Measurements from ENCODE around the gene KLF9.
"Not testable (repeated sequence)": the region's sequence is repeated elsewhere in the genome, so short reads cannot be mapped to it uniquely, and the experiment has no call there.

KLF9 gene

DNA sequence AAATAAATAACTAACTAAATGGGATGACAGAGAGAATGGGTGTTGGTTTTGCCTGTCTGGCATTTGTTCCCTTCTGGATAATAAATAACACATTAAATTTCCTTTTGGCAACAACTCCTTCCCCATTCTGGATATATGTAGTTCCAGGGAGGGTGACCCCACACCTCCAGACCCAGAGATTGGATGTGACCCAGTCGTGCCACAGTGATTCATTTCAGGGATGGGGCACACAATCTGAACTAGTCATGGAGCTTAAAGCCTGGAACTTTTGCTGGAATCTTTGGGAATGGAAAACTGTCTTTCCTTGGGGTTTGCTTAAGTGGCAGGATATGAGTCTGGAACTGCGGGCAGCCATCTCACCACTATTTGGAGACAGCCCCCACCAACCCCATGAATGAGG, 11.3 kb downstream of the KLF9 start:
- DNase-seq: no peak

DNA sequence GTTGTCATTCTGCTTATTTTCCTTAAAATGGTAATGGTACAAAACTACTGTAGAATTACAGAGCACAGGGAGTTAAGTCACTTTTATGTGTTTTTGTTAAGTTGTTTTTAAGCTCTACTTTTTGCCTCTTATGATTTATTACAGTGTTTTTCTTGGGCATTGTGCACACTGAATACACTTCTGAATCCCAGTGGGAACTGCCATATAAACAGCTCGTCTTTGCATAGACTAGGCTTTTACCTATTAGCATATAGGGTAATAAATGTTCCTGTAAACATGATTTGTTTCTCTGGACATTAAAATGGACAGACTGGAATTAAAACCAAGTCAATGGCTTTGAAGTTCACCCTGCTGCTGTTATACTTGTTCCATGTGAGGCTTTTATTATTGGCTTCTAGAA, 12.2 kb downstream of the KLF9 start:
- DNase-seq: no peak

DNA sequence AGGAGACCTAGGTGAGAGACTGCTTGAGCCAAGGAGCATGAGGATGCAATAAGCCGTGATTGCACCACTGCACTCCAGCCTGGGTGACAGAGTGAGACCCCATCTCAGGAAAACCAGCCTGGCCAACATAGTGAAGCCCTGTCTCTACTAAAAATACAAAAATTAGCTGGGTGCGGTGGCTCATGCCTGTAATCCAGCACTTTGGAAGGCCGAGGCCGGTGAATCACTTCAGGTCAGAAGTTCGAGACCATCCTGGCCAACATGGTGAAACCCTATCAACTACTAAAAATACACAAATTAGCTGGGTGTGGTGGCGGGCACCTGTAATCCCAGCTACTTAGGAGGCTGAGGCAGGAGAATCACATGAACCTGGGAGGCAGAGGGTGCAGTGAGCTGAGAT, 13.2 kb downstream of the KLF9 start:
- not testable (repeated sequence) for DNase-seq

DNA sequence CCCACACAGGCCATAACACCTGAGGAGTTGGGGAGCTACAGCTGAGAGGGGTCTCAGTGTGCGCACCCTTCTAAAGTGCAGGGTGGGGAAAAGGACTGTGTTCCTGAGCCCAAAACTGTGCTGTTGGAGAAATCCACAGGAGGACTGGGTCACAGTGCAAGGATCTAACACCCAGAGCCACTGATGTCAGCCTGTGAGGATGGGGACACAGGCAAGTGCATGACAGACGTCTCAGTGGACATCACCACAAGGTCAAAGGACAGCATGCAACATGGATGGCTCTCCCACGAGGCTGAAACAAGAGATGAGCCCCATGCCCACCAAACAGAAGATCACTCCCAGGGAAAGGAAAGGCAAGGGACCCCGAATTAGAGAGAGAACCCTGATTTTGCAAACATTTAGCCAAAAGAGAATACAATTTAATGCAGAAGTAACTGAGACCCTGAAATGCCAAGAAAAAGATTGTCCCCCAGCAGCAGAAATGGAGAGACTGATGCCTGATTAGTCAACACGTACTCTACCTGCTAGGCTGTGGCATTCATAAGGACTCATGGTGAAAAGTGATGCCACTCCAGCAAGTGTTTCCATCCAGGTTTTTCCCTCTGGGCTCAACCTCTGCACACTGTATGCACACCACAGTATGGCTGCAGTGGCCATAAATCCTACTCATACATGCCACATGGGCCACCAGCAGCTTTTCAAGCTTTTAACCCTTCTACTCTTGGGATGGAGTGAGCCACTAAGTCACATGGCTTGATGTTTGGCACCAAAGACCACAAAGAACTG, 14.2 kb downstream of the KLF9 start:
- no peak for DNase-seq

DNA sequence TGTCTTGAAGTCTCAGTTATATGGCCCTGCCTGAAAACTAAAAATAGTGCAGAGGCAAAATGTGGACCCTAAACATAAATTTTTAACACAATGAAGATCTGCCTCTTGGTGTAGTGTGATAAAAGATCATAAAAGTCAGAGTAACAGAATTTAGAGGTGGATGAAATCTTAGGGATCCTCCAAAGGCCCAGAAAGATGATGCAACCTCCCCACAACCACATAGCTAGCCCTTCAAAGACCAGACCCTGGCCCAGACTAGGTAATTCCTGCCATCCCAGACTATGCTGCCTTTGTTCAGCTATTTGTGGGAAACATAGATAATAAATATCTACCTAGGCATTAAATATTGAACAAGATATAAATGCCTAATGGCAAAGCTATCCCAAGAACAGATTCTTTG, 15.3 kb downstream of the KLF9 start:
- DNase-seq: no peak

DNA sequence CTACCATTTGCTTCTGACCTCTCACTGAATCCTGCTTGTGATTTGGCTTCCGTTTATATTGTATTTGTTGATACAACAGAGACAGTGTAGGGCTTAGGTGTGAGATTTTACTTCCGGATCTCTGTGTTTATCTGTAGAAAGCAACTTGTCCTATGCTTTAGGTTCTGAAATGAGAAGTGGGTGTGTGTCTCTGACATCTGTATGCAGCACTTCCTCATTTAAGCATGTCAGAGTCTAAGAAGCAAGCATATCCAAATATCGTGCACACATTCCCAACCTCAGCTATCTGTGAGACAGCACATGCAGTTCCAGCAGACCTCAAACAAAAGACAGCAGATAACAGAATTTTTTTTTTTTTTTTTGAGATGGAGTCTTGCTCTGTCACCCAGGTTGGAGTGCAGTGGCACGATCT, 16.3 kb downstream of the KLF9 start:
- DNase-seq: no peak

DNA sequence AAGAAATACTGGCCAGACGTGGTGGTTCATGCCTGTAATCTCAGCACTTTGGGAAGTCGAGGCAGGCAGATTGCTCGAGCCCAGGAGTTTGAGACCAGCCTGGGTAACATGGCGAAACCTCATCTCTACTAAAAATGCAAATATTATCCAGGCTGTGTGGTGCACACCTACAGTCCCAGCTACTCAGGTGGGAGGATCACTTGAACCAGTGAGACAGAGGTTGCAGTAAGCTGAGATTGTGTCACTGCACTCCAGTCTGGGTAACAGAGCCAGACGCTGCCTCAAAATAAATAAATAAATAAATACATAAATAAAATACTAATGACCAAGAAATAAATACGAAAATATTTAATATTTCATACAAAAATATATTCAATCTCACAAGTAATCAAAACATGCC, 18.8 kb downstream of the KLF9 start:
- no peak for DNase-seq

DNA sequence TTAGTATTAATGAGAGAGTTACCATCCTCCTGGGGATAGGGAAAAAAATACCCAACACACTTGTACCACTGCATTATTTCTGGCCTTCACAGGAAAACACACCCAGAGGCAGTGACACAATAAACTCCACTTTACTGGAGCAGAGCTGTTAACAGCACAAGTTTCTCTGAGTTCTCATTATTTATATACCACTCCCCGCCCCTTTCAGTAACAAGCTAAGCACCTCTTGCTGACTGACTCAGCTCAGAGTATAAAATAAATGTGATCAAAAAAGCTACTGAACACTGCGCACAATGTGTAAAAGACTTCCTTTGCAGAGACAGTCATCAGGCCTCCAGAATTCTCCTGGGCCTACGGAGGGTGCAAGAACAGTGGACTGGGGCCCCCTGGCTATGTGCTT, 21.6 kb downstream of the KLF9 start:
- DNase-seq: no peak

DNA sequence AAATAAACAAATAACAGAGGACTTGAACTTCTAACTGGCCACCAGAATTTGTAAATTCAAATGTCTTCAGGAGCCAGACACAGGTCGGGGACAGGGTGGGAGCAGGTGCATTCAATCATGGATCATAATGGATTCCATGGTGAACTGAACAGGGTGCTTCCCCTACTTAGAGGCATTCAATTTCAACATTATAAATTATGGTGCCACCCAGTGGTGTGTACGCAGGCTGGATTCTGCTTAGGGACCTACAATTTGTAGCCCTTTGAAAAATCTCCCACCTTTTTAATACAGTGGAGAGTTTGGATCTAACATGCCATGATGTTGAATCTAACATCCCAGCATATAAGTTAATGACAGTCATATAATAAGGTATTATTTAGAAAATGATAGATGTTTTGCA, 22.3 kb downstream of the KLF9 start:
- no peak for DNase-seq

DNA sequence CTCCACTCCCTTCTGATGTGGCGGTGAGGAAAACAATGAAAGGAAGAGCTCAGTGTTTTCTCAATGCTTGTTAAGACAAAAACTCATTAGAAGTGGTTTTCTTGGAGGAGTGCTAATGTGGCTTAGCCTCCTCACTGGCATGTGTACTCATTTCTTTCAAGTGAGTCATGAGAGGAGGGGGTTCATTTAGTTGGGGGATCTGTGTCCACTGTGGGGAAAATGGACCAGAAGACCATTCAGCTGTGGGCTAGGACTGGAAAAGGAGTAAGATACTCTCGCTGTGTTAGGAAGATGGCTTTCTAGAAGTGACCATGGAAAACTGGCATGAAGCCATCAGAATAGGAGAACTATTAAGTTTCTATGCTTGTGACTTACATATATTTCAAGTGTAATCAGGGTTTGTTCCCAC, 23.5 kb downstream of the KLF9 start:
- DNase-seq: no peak

DNA sequence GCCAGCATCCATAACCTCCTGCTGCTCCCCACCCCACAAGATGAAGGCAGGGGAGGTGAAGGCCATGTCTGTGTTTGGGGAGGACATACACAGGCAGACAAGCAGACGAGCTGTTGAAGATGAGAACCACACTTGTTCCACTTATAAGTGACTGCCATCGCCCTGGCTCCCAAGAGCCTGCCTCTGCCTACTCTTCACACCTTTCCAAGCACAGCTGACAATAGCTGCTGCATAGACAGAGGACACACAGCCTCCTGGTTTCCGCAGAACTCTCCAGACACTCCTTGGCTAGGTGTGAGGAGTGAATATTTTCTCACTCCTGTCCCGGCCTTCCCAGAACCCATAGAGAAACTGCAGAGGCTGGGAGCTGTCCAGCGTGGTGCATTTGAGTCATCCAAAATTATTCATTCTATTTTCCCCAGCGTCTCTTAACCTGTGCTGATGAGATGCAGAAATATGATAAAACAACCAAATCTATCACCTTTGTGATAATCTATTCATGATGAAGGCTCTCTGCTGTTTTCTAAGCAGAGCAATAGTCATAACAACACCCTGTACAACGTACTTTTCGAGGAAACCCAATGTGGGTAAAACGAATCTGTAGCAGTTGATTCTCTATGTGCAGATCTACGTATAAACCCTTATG, 24.7 kb downstream of the KLF9 start:
- DNase-seq: no peak

DNA sequence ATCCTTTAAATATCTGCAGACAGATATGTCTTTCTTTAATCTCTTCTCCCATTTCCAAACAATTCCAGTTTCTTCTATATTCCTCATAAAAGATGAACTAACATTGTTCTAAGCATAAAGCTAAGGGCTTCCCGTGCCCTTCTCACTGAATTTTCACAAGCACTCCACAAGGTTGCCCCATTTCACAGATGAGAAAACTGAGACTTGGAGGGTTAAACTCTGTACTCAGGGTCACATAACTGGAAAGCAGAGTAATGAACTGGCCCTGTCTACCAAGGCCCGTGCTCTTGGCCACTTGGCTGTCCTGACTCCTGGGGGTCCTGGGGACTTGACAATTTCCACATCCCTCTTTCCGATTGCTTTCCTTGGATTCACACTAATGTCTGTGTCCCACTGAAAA, 25.3 kb downstream of the KLF9 start:
- DNase-seq: no peak

DNA sequence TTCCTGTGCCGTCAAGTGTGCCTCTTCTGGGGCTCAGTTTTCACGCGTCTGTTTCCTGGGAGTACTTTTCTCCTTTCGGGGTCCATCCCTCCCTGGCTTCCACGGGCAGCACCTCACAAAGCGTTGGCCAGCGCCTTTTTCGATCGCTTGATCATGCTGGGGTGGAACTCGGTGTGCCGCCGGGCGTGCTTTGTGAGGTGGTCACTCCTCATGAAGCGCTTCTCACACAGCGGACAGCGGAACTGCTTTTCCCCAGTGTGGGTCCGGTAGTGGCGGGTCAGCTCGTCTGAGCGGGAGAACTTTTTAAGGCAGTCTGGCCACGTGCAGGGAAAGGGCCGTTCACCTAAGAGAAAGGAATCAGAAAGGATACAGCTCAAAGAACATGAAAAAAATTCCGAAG, 26.8 kb downstream of the KLF9 start:
- no peak for DNase-seq

DNA sequence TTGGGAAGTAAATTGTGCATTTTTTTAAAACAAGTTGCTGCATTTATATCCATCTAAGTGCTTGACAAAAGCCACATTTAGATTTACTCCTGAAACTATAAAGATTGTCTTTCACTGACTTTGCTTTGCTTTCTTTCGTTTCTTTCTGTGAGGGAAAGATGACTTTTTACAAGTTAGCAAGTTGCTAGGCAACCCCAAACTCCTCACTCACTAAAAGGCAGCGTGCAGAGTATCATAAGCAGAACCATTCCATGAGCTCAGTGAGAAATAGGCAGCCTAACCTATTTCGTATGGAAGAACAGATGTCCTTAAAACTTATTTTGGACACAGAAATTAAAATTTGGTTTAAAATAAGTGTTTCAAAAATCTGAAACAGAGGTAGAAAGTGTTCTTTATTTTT, 29.0 kb downstream of the KLF9 start:
- DNase-seq: no peak

DNA sequence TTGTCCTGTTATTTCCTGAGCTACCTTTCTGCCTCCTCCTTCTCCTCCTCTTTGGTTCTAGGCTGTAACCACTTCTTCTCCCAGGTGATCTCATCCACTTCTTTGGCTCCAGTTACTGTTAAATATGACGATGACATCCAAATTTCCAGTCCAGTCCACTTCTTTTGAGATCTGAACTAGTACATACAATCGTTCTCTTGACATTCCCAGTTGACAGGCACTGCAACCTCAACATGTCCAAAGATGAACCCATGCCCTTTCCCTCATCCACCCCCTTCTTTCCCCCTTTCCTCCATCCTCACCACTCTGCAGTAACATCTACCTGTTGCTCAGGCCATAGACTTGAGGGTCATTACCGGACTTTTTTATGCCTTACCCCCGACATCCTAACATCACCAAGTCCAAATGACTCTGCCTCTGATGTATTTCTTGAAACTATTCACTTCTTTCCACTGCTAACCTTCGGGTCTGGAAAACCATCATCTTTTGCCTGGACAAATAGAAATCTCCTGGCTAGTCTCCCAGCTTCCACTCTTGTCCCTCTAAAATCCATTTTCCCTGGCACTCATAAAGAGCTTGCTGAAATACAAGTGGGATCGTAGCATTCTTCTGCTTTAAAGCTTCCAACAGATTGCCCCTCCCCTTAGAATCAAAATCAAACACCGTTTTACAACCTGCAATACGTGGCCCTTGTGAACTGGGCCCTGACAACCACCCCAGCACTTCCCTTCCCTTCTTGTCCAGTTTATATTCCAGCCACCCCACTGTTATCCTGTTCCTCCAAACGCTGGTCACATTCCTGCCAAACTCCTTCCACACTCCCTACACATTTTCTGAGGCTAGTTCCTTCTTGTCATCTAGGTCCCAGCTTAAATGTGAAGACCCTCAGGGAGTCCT, 31.5 kb downstream of the KLF9 start:
- no peak for DNase-seq

DNA sequence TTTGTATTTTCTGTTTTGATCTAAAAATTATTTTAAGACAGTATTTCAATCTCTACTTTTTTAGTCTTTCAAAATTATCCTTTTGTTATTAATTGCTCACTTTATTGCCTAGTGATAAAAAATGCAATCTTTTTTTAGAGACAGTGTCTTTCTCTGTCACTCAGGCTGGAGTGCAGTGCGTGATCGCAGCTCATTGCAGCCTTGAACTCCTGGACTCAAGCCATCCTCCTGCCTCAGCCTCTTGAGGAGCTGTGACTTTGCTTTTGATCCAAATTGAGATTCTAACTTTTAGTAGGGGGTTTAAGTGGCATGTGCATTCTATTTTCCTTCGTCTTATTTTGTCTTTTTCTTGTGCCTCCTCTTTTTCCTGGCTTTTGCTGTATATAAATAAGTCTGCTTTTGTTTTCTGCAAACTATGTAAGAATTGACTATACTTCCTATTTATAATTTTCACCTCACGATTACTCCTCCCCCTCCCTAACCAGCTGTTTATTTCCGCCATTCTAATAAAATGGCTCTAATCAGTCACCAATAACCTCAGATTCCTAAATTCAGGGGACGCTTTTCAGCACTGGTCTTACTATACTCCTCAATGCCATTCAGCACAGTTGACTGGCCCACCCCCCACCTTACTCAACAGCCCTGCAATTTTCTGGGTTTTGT, 32.3 kb downstream of the KLF9 start:
- DNase-seq: no peak

DNA sequence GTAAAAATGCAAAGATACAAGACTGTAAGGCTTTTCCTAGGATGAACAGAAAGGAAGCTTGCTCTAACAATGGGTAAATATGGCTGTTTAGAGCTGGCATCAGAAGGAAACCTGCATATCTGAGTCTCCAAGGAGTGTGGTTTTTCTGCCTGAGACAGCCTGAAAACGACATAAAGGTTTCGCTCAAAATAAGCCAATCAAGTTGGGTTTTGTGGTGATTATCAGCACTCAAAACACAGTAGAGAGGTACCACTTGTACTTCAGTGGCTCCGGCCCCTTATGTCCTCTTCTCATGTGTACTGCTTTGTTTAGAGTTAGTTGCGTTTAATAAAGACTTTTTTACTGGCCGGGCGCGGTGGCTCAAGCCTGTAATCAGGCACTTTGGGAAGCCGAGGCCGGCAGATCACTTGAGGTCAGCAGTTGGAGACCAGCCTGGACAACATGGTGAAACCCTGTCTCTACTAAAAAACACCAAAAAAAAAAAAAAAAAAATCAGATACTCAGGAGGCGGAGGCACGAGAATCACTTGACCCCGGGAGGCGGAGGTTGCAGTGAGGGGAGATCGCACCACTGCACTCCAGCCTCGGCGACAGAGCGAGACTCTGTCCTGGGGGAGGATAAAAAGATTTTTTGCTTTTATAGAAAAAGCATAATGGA, 39.4 kb downstream of the KLF9 start:
- DNase-seq: no peak

DNA sequence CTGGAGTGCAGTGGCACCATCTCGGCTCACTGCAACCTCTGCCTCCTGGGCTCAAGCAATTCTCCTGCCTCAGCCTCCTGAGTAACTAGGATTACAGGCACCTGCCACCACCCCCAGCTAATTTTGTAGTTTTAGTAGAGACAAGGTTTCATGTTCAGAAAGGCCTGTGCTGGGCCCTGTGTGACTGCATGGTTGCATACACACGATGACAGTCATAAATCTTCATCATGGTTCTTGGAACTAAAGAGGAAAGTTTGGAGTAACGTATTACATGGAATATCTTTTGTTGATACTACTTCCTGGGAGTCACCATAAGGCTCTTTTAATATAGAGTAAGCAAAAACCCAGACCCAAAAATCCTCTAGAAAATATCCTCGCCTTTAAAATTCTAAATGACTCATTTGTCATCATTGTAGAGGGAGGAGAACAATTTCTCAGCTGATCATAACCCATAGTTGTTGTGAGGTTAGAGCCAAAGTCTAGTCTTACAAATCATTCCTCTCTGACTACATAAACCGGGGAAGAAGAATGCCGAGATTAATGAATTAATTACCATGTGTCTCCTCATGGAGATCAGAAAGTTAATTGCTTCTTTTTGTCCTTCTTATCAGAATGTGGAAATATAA, 47.0 kb downstream of the KLF9 start:
- DNase-seq: no peak

DNA sequence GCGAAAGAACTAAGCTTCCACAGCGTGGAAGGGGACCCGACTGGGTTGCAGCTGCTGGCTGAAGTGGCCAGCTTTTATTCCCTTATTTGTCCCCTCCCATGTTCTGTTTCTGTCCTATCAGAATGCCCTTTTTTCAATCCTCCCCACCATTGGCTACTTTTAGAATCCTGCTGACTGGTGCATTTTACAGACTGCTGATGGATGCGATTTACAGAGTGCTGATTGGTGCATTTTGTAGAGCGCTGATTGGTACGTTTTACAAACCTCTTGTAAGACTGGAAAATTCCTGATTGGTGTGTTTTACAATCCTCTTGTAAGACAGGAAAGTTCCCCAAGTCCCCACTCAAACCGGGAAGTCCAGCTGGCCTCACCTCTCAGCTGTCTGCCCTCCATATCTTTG, 50.7 kb downstream of the KLF9 start:
- no peak for DNase-seq

DNA sequence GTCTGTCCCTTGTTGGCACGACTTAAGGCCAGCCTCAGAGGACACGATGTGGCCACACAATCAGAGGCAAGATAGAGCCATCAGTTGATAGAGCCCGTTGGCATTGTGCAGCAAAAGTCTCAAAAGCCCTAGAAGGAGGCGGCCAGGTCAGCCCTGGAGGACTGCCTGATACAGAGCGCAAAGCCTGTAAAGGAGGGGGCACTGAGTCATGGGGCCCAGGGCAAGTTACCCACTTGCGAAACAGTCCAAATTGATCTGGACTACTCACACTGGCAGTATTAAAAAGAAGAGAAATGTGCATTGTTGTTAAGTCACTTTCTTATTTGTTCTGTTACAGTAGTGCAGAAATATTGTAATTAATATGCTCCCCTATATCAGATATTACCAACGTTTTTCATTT, 51.5 kb downstream of the KLF9 start:
- no peak for DNase-seq

DNA sequence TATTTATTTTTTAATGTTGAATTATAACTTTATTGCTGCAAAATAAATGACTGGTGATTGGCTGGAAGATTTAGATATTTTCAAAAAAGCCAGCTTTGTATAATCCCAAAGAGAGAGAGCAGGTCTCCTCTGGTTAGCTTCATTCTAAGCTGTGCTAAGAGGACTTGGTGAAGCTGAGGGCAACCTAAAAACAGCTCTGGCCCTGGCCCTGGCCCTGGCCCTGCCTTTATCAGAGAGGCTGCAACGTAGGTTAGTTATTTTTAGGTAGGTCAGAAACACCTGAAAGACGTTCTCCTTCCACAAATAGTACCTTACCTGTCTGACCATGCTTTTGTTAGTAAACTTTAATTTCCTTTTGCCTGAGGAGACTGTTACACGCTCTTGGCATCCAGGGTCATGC, 58.7 kb downstream of the KLF9 start:
- no peak for DNase-seq

DNA sequence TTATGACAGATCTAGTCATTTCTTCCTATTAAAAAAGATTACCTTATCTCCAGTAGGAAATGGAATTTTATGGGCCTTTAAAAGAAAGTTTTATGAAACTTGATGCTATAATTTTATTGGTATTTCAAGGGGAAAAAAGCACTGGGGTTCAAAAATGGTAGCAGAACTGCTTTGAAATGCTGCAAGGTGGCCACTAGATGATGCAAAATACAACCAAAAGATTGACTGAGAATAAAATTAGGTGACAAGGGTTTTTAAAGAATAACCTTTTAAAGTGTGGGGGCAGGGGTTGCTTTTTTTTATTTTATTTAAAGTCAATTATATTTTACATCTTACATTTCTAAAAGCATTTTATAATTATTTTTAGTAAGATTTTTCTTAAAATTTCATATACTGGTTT, 61.7 kb downstream of the KLF9 start:
- no peak for DNase-seq
